HL-60/S4 (cell line): ENCODE results near the gene VSTM4.

Experiments
- in situ Hi-C: fragments of 300-500 bp; cut with MboI; formaldehyde crosslinking; loops from 2 replicates; pipeline ENCODE4 v1.14.3; 2022; ENCODE audit warnings: low sequenced_read_pairs

The VSTM4 gene

GRCh38 chr10:49053998-49054692 is 61.2 kb downstream of the VSTM4 start:
- in situ Hi-C loops, result no loop called here

GRCh38 chr10:49053053-49053997 is 62.0 kb downstream of the VSTM4 start:
- in situ Hi-C loops, result no loop called here

- in situ Hi-C loops, result no loop called here
Observed at GRCh38 chr10:49052069-49052468, 63.3 kb downstream of the VSTM4 start.

GRCh38 chr10:49050906-49051305 is 64.4 kb downstream of the VSTM4 start:
- in situ Hi-C loops, result no loop called here

GRCh38 chr10:49050366-49050765 is 65.0 kb downstream of the VSTM4 start:
- in situ Hi-C loops, result no loop called here

GRCh38 chr10:49049660-49050059 is 65.7 kb downstream of the VSTM4 start:
- in situ Hi-C loops, result no loop called here

GRCh38 chr10:49047128-49047639 is 68.1 kb downstream of the VSTM4 start:
- in situ Hi-C loops, result no loop called here

- in situ Hi-C loops, result no loop called here
Observed at GRCh38 chr10:49044293-49045193, 70.8 kb downstream of the VSTM4 start.

GRCh38 chr10:49040601-49041000 is 74.7 kb downstream of the VSTM4 start:
- in situ Hi-C loops, result no loop called here

- in situ Hi-C loops, result no loop called here
Observed at GRCh38 chr10:49039409-49039808, 75.9 kb downstream of the VSTM4 start.

- in situ Hi-C loops, result no loop called here
Observed at GRCh38 chr10:49038711-49039110, 76.6 kb downstream of the VSTM4 start.

GRCh38 chr10:49037187-49037586 is 78.1 kb downstream of the VSTM4 start:
- in situ Hi-C loops, result no loop called here

GRCh38 chr10:49036638-49037037 is 78.7 kb downstream of the VSTM4 start:
- in situ Hi-C loops, result no loop called here

GRCh38 chr10:49035920-49036319 is 79.4 kb downstream of the VSTM4 start:
- in situ Hi-C loops, result no loop called here

- in situ Hi-C loops, result no loop called here
Observed at GRCh38 chr10:49034925-49035324, 80.4 kb downstream of the VSTM4 start.

GRCh38 chr10:49033939-49034338 is 81.4 kb downstream of the VSTM4 start:
- in situ Hi-C loops, result no loop called here

- in situ Hi-C loops, result no loop called here
Observed at GRCh38 chr10:49029666-49030065, 85.7 kb downstream of the VSTM4 start.

- in situ Hi-C loops, result no loop called here
Observed at GRCh38 chr10:49028639-49029038, 86.7 kb downstream of the VSTM4 start.

GRCh38 chr10:49025347-49025983 is 89.9 kb downstream of the VSTM4 start:
- in situ Hi-C loops, result no loop called here

- in situ Hi-C loops, result no loop called here
Observed at GRCh38 chr10:49024484-49024883, 90.8 kb downstream of the VSTM4 start.
